Stimulated activated CD8-positive, alpha-beta memory T cell treated with anti-CD3 and anti-CD28 coated beads, Interleukin-4, amount 100 ng/mL, for 24 hours (primary cell): ENCODE data around the gene GADL1.

ENCODE experiments used
- DNase-seq: peaks from one replicate; pipeline ENCODE4 v3.0.0-alpha.2; 2020; ENCODE audit warnings: low read depth

The GADL1 gene, protein sequence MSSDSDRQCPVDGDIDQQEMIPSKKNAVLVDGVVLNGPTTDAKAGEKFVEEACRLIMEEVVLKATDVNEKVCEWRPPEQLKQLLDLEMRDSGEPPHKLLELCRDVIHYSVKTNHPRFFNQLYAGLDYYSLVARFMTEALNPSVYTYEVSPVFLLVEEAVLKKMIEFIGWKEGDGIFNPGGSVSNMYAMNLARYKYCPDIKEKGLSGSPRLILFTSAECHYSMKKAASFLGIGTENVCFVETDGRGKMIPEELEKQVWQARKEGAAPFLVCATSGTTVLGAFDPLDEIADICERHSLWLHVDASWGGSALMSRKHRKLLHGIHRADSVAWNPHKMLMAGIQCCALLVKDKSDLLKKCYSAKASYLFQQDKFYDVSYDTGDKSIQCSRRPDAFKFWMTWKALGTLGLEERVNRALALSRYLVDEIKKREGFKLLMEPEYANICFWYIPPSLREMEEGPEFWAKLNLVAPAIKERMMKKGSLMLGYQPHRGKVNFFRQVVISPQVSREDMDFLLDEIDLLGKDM

DNA sequence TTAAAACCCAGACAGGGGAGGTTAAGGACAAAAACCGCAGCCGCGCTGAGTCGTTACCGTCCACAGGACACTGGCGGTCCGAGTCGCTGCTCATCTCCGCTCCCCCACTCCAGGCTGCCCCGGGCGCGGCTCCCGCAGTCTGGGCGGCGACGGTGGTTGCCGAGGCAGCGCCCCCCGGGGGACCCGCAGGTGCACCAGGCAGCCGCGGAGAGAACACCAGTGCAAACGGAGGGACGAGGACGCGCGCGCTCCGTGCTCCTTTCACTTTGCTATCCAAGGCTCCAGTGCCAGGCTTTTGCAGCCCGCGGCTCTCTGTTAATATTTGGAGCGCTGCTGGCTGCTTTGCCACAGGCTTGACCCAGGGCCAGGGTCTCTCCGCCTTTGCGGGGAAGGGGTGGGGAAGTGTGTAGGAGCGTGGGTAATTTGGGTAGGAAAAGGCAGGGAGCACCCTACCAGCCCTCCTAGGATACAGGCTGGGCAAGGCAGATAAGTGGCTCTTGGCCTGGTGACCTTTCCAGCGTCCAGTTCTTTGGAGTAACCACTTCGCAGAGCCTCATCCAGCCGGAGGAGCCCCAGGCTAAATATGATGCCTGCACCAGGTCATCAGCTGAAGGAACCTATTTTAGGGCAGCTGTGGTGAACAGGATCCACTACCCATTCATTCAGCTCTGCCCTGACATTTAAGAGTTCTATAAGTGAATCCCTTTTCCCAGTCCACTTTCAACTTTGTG lies at the start of gene GADL1:
TSS of gene GADL1 (minus strand) at position 141 of the 731 bp plus-strand sequence. CDS start at position 94, 47 bp downstream.
- no peak for DNase-seq

GRCh38 chr3:30944124-30944523 lies 49.7 kb upstream of the GADL1 start:
- no peak for DNase-seq

GRCh38 chr3:30943206-30943605 lies 48.7 kb upstream of the GADL1 start:
- DNase-seq = no peak

DNA sequence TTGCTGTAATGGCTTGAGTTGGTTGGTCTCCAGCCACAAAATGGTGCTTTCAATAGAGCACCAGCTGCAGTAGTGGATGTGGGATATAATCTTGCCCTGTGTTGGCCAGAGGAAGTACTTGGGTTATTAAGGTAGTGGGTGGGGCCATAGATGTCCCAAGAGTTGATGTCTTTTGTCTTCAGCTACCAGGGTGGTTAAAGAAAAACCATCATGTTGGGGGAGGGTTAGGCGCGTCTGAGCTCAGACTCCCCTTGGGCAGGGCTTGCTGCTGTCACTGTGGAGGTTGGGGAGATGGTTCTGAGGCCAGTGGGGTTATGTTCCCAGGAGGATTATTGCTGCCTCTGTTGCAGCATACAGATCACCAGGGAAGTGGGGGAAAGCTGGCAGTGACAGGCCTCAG lies 46.9 kb upstream of the GADL1 start:
- DNase-seq = no peak

GRCh38 chr3:30940740-30941139 lies 46.3 kb upstream of the GADL1 start:
- DNase-seq = no peak

- no peak for DNase-seq
These were observed 39.7 kb upstream of the GADL1 start for GRCh38 chr3:30934208-30934550.

DNA sequence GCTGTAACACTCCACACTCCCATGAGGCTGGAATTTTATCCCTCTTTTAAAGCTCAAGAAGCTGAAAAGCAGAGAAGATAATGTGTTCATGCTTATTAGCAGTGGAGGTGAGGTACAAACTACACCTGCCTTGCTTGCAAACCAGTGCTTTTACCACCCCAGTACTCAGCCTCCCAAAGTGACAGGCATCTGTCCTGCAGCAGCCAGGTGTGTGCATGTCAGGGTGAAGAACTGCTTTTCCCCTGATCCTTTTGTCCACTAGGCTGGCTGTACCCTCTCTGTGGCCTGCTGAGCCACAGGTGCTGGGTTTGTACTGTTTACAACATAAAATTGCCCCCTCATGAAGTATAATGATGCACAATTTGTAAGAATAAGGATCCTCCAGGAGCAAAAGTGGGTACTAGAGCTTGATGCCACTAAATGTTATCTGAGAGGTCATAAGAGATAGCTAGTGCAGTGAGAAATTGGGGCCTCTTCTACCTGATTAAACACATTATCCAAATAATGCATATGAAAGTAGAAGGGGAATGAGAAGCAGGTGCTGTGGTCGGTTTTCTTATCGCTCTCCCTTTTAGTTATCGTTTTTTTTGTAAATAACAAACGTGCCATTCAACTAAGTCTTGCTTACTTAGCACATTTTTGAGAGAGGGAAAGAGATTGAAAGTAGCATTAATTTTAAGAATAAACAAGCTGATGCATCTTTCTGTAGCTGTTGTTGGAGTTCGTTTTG lies 39.2 kb upstream of the GADL1 start:
- DNase-seq = no peak

DNA sequence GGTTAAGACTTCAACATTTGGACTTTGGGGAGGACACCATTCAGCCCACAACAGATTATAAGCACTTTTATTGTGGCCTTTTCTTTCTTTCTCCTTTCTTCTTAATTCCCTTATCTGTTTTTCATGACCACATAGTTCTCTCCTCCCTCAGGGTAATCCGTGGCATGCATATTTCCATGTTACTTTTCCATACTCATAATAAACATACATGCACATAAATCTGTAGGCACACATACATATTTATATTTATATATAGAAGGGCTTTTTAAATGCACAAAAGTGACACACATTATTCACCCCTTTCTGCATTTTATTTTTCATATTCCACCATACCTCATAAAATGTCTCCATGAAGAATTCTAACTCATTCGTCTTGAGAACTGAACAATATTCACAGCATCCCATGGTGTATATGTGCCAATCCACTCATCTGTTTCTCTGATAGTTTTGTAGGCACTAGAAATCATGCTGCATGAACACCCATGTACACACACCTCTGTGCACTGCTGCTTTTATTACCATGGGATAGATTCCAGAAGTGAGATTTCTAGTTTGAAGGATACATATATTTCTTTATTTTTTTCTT lies 38.1 kb upstream of the GADL1 start:
- DNase-seq = no peak

DNA sequence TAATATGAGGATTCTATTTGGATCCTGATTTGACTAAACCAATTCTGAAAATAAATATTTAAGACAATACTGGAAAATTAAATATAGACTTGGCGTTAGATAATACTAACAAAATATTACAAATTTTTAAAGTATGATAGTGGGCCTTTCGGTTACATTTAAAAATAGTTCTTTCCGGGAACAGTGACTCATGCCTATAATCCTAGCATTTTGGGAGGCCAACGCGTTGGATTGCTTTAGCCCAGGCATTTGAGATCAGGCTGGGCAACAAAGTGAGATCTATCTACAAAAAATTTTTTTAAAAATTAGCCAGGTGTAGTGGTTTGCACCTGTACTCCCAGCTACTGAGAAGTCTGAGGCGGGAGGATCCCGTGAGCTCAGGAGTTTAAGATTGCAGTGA lies 30.3 kb upstream of the GADL1 start:
- no peak for DNase-seq

- DNase-seq = no peak
These were observed 25.1 kb upstream of the GADL1 start for GRCh38 chr3:30919564-30919963.

- no peak for DNase-seq
These were observed 24.3 kb upstream of the GADL1 start for GRCh38 chr3:30918761-30919160.

GRCh38 chr3:30915782-30916181 lies 21.3 kb upstream of the GADL1 start:
- no peak for DNase-seq

DNA sequence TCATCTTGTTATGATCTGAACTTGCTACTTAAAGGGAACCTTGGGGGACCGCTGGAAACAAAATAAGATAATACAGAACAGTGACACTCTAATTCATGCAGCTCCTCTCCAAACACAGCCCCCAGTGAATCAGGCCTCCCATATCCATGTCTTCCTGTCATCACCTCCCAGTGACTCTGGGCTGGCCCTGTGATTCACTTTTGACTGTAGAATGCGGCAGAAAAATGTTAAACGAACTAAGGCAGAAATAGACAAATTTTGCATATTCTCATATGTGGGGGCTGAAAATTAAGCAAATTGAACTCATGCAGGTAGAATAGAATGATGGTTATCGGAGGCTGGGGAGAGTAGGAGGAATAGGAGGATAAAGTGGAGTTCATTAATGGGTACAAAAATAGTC lies 20.2 kb upstream of the GADL1 start:
- DNase-seq = no peak

GRCh38 chr3:30913176-30913575 lies 18.7 kb upstream of the GADL1 start:
- no peak for DNase-seq

DNA sequence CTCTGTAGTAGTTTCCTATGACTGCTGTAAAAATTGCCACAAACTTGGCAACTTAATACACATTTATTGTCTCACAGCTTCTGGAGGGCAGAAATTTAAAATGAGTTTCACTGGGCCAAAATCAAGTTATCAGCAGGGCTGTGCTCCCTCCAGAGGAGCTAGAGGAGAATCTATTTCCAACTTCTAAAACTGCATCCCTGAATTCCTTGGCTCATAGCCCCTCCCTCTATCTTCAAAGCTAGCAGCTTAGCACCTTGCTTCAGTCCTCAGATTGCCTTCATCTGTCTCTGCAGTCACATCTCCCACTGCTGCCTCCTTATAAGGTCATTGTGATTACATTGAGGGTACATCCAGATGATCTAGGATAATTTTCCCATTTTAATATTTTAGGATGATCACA lies 17.8 kb upstream of the GADL1 start:
- DNase-seq = no peak

- DNase-seq = no peak
These were observed 14.1 kb upstream of the GADL1 start for GRCh38 chr3:30908456-30909037.

- DNase-seq = no peak
These were observed 10.5 kb upstream of the GADL1 start for GRCh38 chr3:30904996-30905395.

DNA sequence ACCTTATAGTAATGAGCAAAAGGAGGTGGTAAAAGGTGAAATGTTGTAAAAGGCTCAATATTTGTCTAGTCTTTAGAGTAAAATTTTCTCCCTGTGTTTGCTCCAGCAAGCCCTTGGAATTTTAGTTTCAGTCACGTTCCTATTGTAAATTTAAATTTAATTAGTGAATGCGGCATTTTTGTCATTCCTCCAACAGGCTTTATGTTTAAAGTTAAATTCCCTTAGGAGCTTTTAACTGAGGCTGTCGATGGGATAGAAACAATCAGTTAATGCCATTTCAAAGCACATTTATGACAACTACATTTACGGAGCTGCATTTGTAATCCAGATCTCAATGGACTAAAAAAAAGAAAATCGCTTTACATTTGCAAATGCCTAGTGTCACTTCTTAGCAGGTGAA lies 868 bp upstream of the GADL1 start:
- DNase-seq = no peak

GRCh38 chr3:30893678-30894325 lies 659 bp downstream of the GADL1 start:
- no peak for DNase-seq

DNA sequence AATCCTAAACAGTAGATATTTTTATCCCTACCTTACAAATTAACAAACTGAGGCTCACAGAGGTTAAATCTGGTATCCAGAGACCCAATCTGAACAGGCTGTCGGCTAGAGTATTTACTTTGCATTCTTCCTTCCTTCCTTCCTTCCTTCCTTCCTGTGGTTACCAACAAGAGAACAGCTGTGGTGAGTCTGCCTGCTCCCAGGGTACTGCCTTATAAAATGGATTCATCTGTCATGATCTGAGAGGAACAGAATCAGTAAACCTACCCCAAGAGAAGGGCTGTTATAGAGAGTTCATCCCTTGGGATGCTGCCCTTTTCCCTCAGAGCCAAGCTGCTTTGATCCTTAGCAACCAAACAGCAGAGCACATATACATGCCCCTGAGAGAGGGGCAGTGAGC lies 3.6 kb downstream of the GADL1 start:
- DNase-seq = no peak

GRCh38 chr3:30886888-30887287 lies 7.6 kb downstream of the GADL1 start:
- no peak for DNase-seq
